GM23338 (cell line): Measurements from ENCODE around the gene CHST15. TPM values are rescaled to one million over a fixed set of nuclear protein-coding genes. Genes with fewer than 3 reads are reported as not detected.

Experiments used
- ATAC-seq: fragments of 200-7000 bp; cut with Tn5 transposase; 3 replicates; pipeline ENCODE4 v1.9.1; 2020
- DNase-seq: peaks from one replicate; pipeline ENCODE4 v3.0.0-alpha.2; 2015; ENCODE audit warnings: low spot score
- H2AFZ ChIP-seq: fragments of 200-600 bp; sonication (generic); 2 replicates; pipeline ENCODE4 v1.8.0; 2016; ENCODE audit warnings: antibody characterized with exemption, mild to moderate bottlenecking, moderate library complexity
- H3F3A ChIP-seq: fragments of 200-600 bp; sonication (generic); replicated peaks from 2 replicates; pipeline ENCODE4 v1.8.0; 2017; ENCODE audit warnings: antibody characterized with exemption, mixed run types, low read depth
- H3K27ac ChIP-seq: fragments of 200-600 bp; sonication (generic); 2 replicates; pipeline ENCODE4 v1.6.1; 2016; ENCODE audit warnings: low read depth
- H3K27me3 ChIP-seq: fragments of 200-600 bp; sonication (generic); 2 replicates; pipeline ENCODE4 v1.8.0; 2016; ENCODE audit warnings: mild to moderate bottlenecking, mixed run types, moderate library complexity; ENCODE audit not compliant: insufficient read depth
- H3K36me3 ChIP-seq: fragments of 200-600 bp; sonication (generic); 2 replicates; pipeline ENCODE4 v1.8.0; 2016; ENCODE audit warnings: mild to moderate bottlenecking; ENCODE audit not compliant: insufficient read depth
- H3K4me1 ChIP-seq: fragments of 200-600 bp; sonication (generic); 2 replicates; pipeline ENCODE4 v1.8.0; 2016; ENCODE audit warnings: mild to moderate bottlenecking, moderate library complexity; ENCODE audit not compliant: insufficient read depth
- H3K4me2 ChIP-seq: fragments of 200-600 bp; sonication (generic); 2 replicates; pipeline ENCODE4 v1.7.1; 2017; ENCODE audit warnings: mixed run types
- H3K4me3 ChIP-seq: fragments of 200-600 bp; sonication (generic); 2 replicates; pipeline ENCODE4 v1.6.1; 2016; ENCODE audit warnings: mixed run types
- H3K79me2 ChIP-seq: fragments of 200-600 bp; sonication (generic); replicated peaks from 2 replicates; pipeline ENCODE4 v1.8.0; 2017; ENCODE audit warnings: mild to moderate bottlenecking; ENCODE audit not compliant: insufficient read depth
- H3K9me2 ChIP-seq: fragments of 200-600 bp; sonication (generic); 2 replicates; pipeline ENCODE4 v1.8.0; 2017; ENCODE audit not compliant: insufficient read depth
- H4K20me1 ChIP-seq: fragments of 200-600 bp; sonication (generic); replicated peaks from 2 replicates; pipeline ENCODE4 v1.8.0; 2017; ENCODE audit warnings: mild to moderate bottlenecking; ENCODE audit not compliant: insufficient read depth
- H3K27ac Mint-ChIP-seq: 2 replicates; pipeline ENCODE4 v1.8.0; 2020; ENCODE audit warnings: inconsistent platforms, mild to moderate bottlenecking, moderate library complexity, mixed read lengths
- H3K27me3 Mint-ChIP-seq: 3 replicates; pipeline ENCODE4 v1.8.0; 2022; ENCODE audit warnings: low read depth, mild to moderate bottlenecking, moderate library complexity, mixed read lengths, inconsistent platforms; ENCODE audit not compliant: insufficient read depth, poor library complexity
- H3K36me3 Mint-ChIP-seq: 3 replicates; pipeline ENCODE4 v1.8.0; 2021; ENCODE audit warnings: low read depth, mild to moderate bottlenecking, inconsistent platforms, moderate library complexity, mixed read lengths
- H3K4me1 Mint-ChIP-seq: 3 replicates; pipeline ENCODE4 v1.8.0; 2020; ENCODE audit warnings: mild to moderate bottlenecking, inconsistent platforms, mixed read lengths
- H3K4me3 Mint-ChIP-seq: 3 replicates; pipeline ENCODE4 v1.8.0; 2021; ENCODE audit warnings: moderate library complexity, mild to moderate bottlenecking, inconsistent platforms, mixed read lengths
- H3K9me3 Mint-ChIP-seq: 3 replicates; pipeline ENCODE4 v1.8.0; 2020; ENCODE audit warnings: moderate library complexity, mild to moderate bottlenecking, inconsistent platforms, mixed read lengths
- CREB1 ChIP-seq: fragments of 250-450 bp; sonication (Bioruptor Pico); IDR thresholded peaks from 2 replicates; pipeline ENCODE4 v1.5.0; 2020; ENCODE audit warnings: low read depth, mild to moderate bottlenecking, moderate library complexity
- CTCF ChIP-seq, 2 experiments: fragments of 200-600 bp in 1 of 2; sonication (generic) in 1 of 2; conservative IDR thresholded peaks; 2 replicates each; pipeline versions ENCODE4 v1.5.1 to v1.6.1; 2016 to 2017; ENCODE audit warnings: antibody characterized with exemption in 2 of 2, low read depth in 2 of 2, mild to moderate bottlenecking in 2 of 2, moderate library complexity in 1 of 2
- ETS1 ChIP-seq: IDR thresholded peaks from 2 replicates; pipeline ENCODE4 v1.6.1; 2016; ENCODE audit warnings: antibody characterized with exemption
- EZH2 ChIP-seq: fragments of 200-600 bp; sonication (generic); IDR thresholded peaks from one replicate; pipeline ENCODE4 v1.8.0; 2017; ENCODE audit warnings: antibody characterized with exemption, mild to moderate bottlenecking, low read depth; ENCODE audit not compliant: unreplicated experiment
- EZH2phosphoT487 ChIP-seq: fragments of 200-600 bp; sonication (generic); IDR thresholded peaks from one replicate; pipeline ENCODE4 v1.8.1; 2018; ENCODE audit warnings: antibody characterized with exemption; ENCODE audit not compliant: unreplicated experiment
- JUNB ChIP-seq: IDR thresholded peaks from one replicate; pipeline ENCODE4 v1.6.1; 2016; ENCODE audit warnings: antibody characterized with exemption; ENCODE audit not compliant: unreplicated experiment
- NANOG ChIP-seq: IDR thresholded peaks from 2 replicates; pipeline ENCODE4 v1.6.1; 2016; ENCODE audit warnings: antibody characterized with exemption, borderline replicate concordance
- POLR2AphosphoS5 ChIP-seq: IDR thresholded peaks from 2 replicates; pipeline ENCODE4 v1.6.1; 2016; ENCODE audit warnings: antibody characterized with exemption, low read depth
- REST ChIP-seq: IDR thresholded peaks from one replicate; pipeline ENCODE4 v1.6.1; 2018; ENCODE audit warnings: antibody characterized with exemption; ENCODE audit not compliant: unreplicated experiment
- STAT1 ChIP-seq: IDR thresholded peaks from one replicate; pipeline ENCODE4 v1.6.1; 2016; ENCODE audit warnings: antibody characterized with exemption; ENCODE audit not compliant: unreplicated experiment
- ZNF114 ChIP-seq: fragments of 250-450 bp; sonication (Bioruptor Pico); IDR thresholded peaks from 2 replicates; pipeline ENCODE4 v1.5.0; 2020; ENCODE audit warnings: mild to moderate bottlenecking, moderate library complexity
- ZNF331 ChIP-seq: fragments of 250-450 bp; sonication (Bioruptor Pico); IDR thresholded peaks from 2 replicates; pipeline ENCODE4 v1.5.0; 2020; ENCODE audit warnings: low read depth, mild to moderate bottlenecking, moderate library complexity
- ZNF462 ChIP-seq: fragments of 250-450 bp; sonication (Bioruptor Pico); IDR thresholded peaks from 2 replicates; pipeline ENCODE4 v1.5.0; 2020; ENCODE audit warnings: mild to moderate bottlenecking, moderate library complexity
- polyA plus RNA-seq: library from polyadenylated mRNA; unstranded; fragments of >200 nt; fragmentation: Nextera tagmentation; extraction: Ambion mirVana; gene quantifications from 2 replicates; pipeline ENCODE4 v1.2.1, GENCODE V29; 2016
- total RNA-seq: library from RNA; depleted of rRNA; stranded (reverse); fragments of >200 nt; shearing (Covaris generic); gene quantifications from 2 replicates; pipeline ENCODE4 v1.2.3, GENCODE V29; 2014

Gene CHST15
- total and polyA plus RNA-seq, 2 experiments from 2014 or later: 2.6 to 11.2 TPM

GRCh38 chr10:124086787-124087671, 6.4 kb downstream of the CHST15 start:
- 0 out of 2 replicates have a peak, but pooled peaks cover 4% of the 10 kb centered on the region for H3K9me2 ChIP-seq
- Mint-ChIP-seq H3K36me3 (peaks cover 3% of the 10 kb centered on the region; the same call in 2 of the 3 replicates), H3K9me3 (peaks cover 3% of the 10 kb centered on the region; the same call in 1 of the 3 replicates), H3K27me3 (peaks cover 29% of the 10 kb centered on the region), H3K4me1 (peaks cover 31% of the 10 kb centered on the region), H3K4me3 (no peak overlapping the region), H3K27ac (no peak overlapping the region)
- no peak overlapping the region for H3K4me3 ChIP-seq
- TF ChIP-seq CREB1 (CRISPR knock-in tag): no peak
- TF ChIP-seq ZNF114: no peak
- no peak for TF ChIP-seq CTCF (conservative IDR thresholded peaks at IDR 0.05; ENCODE audit: low read depth in 2 of 2)
- no peak for TF ChIP-seq ZNF331 (CRISPR knock-in tag)
- no peak for TF ChIP-seq EZH2phosphoT487
- no peak for TF ChIP-seq POLR2AphosphoS5
- no peak for TF ChIP-seq EZH2
- no peak for TF ChIP-seq REST
- TF ChIP-seq JUNB: no peak
- TF ChIP-seq ETS1: no peak
- no peak for TF ChIP-seq ZNF462 (CRISPR knock-in tag)
- no peak for TF ChIP-seq NANOG
- no peak for TF ChIP-seq STAT1
- H3K27me3 ChIP-seq: peaks cover 29% of the 10 kb centered on the region
- DNase-seq (no peak), ATAC-seq (no peak)
- no peak overlapping the region for H3K4me2 ChIP-seq
- H3K27ac ChIP-seq: no peak overlapping the region
- H3K4me1 ChIP-seq: peaks cover 4% of the 10 kb centered on the region; the same call in 1 of the 2 replicates
- H2AFZ ChIP-seq: no peak overlapping the region
- H3F3A ChIP-seq: no peaks in the 10 kb centered on the region
- no peaks in the 10 kb centered on the region for H3K36me3 ChIP-seq
- H3K79me2 ChIP-seq: peaks cover 29% of the 10 kb centered on the region
- peaks cover 7% of the 10 kb centered on the region; the same call in 1 of the 2 replicates for H4K20me1 ChIP-seq
